ENCODE measurements around the gene TAS2R30.
"Not testable (repeated sequence)": the region's sequence is repeated elsewhere in the genome, so short reads cannot be mapped to it uniquely, and the experiment has no call there.

The TAS2R30 gene

DNA sequence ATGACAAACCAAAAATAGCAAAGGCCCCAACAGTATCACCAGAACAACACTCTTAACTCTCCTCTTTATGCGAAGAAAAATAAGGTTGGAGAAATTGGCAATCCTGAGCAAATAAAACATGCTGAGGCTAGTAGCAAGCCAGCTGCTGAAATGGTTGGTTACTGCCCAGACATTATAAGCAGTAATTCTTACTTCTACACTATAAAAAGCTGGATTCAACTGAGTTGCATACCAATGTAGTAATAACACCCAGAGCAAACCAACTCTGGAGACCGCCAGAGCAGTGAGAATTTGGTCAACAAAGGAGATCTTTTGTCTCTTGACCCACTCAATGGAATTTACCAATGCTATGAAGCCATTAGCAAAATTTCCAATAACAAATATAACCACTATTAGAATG lies 628 bp downstream of the TAS2R30 start:
- no peak overlapping the region for H3K27ac ChIP-seq
- CTCF ChIA-PET: no interaction called here
- no peak for DNase-seq (ENCODE audit: low spot score)
- POLR2A ChIA-PET (ENCODE audit: low non-redundant PET): no interaction called here
- TF ChIP-seq, protein P1, sequence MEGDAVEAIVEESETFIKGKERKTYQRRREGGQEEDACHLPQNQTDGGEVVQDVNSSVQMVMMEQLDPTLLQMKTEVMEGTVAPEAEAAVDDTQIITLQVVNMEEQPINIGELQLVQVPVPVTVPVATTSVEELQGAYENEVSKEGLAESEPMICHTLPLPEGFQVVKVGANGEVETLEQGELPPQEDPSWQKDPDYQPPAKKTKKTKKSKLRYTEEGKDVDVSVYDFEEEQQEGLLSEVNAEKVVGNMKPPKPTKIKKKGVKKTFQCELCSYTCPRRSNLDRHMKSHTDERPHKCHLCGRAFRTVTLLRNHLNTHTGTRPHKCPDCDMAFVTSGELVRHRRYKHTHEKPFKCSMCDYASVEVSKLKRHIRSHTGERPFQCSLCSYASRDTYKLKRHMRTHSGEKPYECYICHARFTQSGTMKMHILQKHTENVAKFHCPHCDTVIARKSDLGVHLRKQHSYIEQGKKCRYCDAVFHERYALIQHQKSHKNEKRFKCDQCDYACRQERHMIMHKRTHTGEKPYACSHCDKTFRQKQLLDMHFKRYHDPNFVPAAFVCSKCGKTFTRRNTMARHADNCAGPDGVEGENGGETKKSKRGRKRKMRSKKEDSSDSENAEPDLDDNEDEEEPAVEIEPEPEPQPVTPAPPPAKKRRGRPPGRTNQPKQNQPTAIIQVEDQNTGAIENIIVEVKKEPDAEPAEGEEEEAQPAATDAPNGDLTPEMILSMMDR (conservative IDR thresholded peaks at IDR 0.05; ENCODE audit: low read depth): no peak

DNA sequence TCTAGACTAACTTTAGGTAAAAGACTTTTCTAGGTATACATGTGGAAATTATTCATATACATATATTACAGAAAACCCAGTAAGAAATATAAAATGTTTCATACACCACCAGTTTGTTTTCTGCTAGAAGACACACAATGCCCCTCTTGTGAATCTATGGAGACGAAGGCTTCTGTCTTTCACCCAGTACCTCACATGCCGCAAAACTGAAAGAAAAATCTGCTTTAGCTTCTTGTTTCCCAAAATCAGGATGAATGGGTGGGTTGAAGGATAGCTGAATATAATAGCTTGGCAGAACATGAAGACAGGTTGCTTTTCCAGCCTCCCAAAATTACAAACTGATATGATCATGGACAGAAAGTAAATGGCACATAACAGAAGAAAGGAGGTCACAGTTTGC lies 1.3 kb downstream of the TAS2R30 start:
- ChIA-PET POLR2A (ENCODE audit: low non-redundant PET) (no interaction called here), CTCF (no interaction called here)
- DNase-seq (ENCODE audit: low spot score): no peak
- TF ChIP-seq, protein P1 (conservative IDR thresholded peaks at IDR 0.05; ENCODE audit: low read depth): no peak
- no peak overlapping the region for H3K27ac ChIP-seq

DNA sequence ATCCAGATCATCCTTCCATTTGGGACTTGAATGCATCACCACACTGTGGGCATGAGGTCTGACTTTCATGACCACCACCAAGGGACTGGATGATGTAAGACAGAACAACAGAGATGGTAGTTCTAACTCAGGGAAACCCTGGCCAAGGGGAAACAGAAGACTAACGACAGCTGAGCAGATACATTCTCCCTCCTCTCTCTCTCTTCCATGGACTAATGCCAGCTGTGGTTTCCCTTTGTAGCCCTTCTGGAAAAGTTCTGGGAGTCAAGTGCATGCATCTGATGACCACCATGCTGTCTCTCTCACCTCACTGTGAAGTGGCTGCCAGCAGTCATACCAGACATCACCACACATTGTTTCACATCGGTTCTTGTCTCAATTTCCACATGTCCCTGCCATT lies 3.4 kb downstream of the TAS2R30 start:
- no peak overlapping the region for H3K27ac ChIP-seq
- CTCF ChIA-PET: interaction anchor here (0.6 kb wide), 1 partner anchor 87 kb away, joined by 3 read pairs; no protein-coding TSS in a partner anchor
- POLR2A ChIA-PET (ENCODE audit: low non-redundant PET): no interaction called here
- no peak for DNase-seq (ENCODE audit: low spot score)
- TF ChIP-seq, protein P1 (conservative IDR thresholded peaks at IDR 0.05; ENCODE audit: low read depth): no peak

DNA sequence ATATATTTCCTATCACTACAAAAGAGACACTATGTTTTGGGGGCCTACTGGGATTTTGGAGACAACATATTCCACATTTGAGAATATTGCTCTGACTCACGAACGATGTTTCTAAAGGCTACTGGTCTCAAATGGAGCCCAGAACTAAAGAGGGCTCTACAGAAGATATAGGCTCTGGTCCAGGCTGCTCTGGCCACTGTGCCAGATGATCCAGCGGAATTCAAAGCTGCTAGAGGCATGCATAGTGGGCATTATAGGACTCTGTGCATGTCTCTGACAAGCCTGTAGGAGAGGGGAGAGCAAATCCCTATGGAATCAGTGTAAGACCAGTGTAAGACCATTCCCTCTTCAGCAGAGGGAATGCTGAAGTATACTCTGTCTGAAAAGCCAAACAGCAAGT lies 4.1 kb downstream of the TAS2R30 start:
- H3K27ac ChIP-seq: no peak overlapping the region
- TF ChIP-seq, protein P1 (conservative IDR thresholded peaks at IDR 0.05; ENCODE audit: low read depth): no peak
- ChIA-PET CTCF (no interaction called here), POLR2A (ENCODE audit: low non-redundant PET) (no interaction called here)
- no peak for DNase-seq (ENCODE audit: low spot score)

DNA sequence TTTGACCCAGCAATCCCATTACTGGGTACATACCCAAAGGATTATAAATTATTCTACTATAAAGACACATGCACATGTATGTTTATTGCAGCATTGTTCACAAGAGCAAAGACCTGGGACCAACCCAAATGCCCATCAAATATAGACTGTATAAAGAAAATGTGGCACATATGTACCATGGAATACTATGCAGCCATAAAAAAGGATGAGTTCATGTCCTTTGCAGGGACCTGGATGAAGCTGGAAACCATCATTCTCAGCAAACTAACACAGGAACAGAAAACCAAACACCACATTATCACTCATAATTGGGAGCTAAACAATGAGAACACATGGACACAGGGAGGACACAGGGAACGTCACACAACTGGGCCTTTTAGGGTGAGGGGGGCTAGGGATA lies 20.3 kb downstream of the TAS2R30 start:
- POLR2A ChIA-PET (ENCODE audit: low non-redundant PET); DNase-seq (ENCODE audit: low spot score); H3K27ac ChIP-seq: not testable (repeated sequence)
- CTCF ChIA-PET: interaction anchor here (0.6 kb wide), 1 partner anchor 372 kb away, joined by 3 read pairs; no protein-coding TSS in a partner anchor

DNA sequence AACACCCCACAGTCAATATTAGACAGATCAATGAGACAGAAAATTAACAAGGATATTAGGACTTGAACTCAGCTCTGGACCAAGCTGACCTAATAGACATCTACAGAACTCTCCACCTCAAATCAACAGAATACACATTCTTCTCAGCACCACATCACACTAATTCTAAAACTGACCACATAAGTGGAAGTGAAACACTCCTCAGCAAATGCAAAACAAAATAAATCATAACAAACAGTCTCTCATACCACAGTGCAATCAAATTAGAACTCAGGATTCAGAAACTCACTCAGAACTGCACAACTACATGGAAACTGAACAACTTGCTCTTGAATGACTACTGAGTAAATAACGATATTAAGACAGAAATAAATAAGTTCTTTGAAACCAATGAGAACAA lies 23.2 kb downstream of the TAS2R30 start:
- DNase-seq (ENCODE audit: low spot score); CTCF ChIA-PET; H3K27ac ChIP-seq; POLR2A ChIA-PET (ENCODE audit: low non-redundant PET): not testable (repeated sequence)

DNA sequence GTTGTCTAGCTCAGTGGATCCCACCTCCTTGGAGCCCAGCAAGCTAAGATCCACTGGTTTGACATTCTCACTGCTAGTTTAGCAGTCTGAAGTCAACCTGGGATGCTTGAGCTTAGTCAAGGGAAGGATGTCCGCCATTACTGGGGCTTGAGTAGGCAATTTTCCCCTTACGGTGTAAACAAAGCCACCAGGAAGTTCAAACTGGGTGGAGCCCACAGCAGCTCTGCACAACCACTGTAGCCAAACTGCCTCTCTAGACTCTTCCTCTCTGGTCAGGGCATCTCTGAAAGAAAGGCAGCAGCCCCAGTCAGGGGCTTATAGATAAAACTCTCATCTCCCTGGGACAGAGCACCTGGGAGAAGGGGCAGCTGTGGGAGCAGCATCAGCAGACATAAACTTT lies 25.6 kb downstream of the TAS2R30 start:
- DNase-seq (ENCODE audit: low spot score): no peak
- TF ChIP-seq, protein P1 (conservative IDR thresholded peaks at IDR 0.05; ENCODE audit: low read depth): no peak
- POLR2A ChIA-PET (ENCODE audit: low non-redundant PET): no interaction called here
- CTCF ChIA-PET: no interaction called here
- no peak overlapping the region for H3K27ac ChIP-seq

DNA sequence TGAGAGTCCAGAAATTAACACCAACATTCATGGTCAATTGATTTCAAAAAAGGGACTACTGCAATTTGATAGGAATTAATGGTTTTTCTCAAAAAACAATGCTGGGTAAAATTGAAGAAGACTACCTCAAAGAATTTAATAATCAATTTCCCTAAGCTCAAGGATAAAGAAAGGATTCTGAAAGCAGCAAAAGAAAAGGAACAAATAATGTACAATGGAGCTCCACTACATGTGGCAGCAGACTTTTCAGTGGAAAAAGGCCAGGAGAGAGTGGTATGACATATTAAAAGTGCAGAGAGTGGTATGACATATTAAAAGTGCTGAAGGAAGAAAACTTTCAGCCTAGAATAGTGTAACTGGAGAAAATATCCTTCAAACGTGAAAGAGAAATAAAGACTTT lies 26.7 kb downstream of the TAS2R30 start:
- no peak for DNase-seq (ENCODE audit: low spot score)
- TF ChIP-seq, protein P1 (conservative IDR thresholded peaks at IDR 0.05; ENCODE audit: low read depth): no peak
- POLR2A ChIA-PET (ENCODE audit: low non-redundant PET): no interaction called here
- H3K27ac ChIP-seq: no peak overlapping the region
- CTCF ChIA-PET: interaction anchor here (0.6 kb wide), 2 partner anchors 118 to 954 kb away, joined by 3 read pairs; no protein-coding TSS in a partner anchor

All from RWPE1 (cell line).